B cell (primary cell): ENCODE results near the gene PLCB1. TPM values are rescaled to one million over a fixed set of nuclear protein-coding genes. Genes with fewer than 3 reads are reported as not detected.

Source experiments
- ATAC-seq: fragments of 200-7000 bp; cut with Tn5 transposase; one replicate; pipeline ENCODE4 v1.10.0; 2021; ENCODE audit warnings: low read depth, mild to moderate bottlenecking, moderate number of reproducible peaks, moderate library complexity
- CTCF ChIA-PET: fragments of 350-600 bp; sonication (Branson Sonifier 250); formaldehyde crosslinking; loops from one replicate; lab custom pipeline; 2021; ENCODE audit warnings: antibody characterized with exemption, inconsistent platforms; lab: Charles Lee
- POLR2A ChIA-PET: fragments of 350-600 bp; sonication (Branson Sonifier 250); formaldehyde crosslinking; loops from one replicate; lab custom pipeline; 2021; ENCODE audit warnings: antibody characterized with exemption; lab: Charles Lee
- DNase-seq: peaks from one replicate; pipeline ENCODE4 v3.0.0; 2013
- H2AFZ ChIP-seq: 2 replicates; pipeline ENCODE4 v1.6.1; 2012; ENCODE audit warnings: mild to moderate bottlenecking, low read depth, low read length; ENCODE audit not compliant: insufficient read depth, poor library complexity, severe bottlenecking
- H3K27ac ChIP-seq, 2 donors: 1 replicate in 1 of 2; 2 replicates in 1 of 2; pipeline ENCODE4 v1.5.1; 2012 to 2013; ENCODE audit warnings: low read length in 2 of 2, mild to moderate bottlenecking in 2 of 2, moderate library complexity in 1 of 2
- H3K27me3 ChIP-seq, 4 experiments: fragments of 200-600 bp in 1 of 4; sonication (generic) in 1 of 4; replicated peaks in 1 of 4; 1 replicate in 2 of 4; 2 replicates in 2 of 4; pipeline versions ENCODE4 v1.6.1 to v1.7.0; 2013 to 2016; ENCODE audit warnings: low read length in 3 of 4, mild to moderate bottlenecking in 2 of 4, mixed read lengths in 1 of 4, moderate library complexity in 1 of 4; ENCODE audit not compliant: insufficient read depth in 4 of 4, control insufficient read depth in 3 of 4; ENCODE audit errors: control extremely low read depth in 1 of 4
- H3K36me3 ChIP-seq, 2 experiments: replicated peaks in 1 of 2; 1 replicate in 1 of 2; 2 replicates in 1 of 2; pipeline versions ENCODE4 v1.6.1 to v1.7.1; 2013; ENCODE audit warnings: low read length in 1 of 2; ENCODE audit not compliant: insufficient read depth in 2 of 2, control insufficient read depth in 1 of 2; ENCODE audit errors: control extremely low read depth in 1 of 2, extremely low read depth in 1 of 2
- H3K4me1 ChIP-seq, 2 donors: fragments of 200-600 bp in 1 of 2; sonication (generic) in 1 of 2; 1 replicate in 1 of 2; 2 replicates in 1 of 2; pipeline versions ENCODE4 v1.5.1 to v1.6.1; 2013 to 2017; ENCODE audit warnings: low read length in 2 of 2; ENCODE audit not compliant: control insufficient read depth in 2 of 2, insufficient read depth in 2 of 2
- H3K4me2 ChIP-seq: replicated peaks from 2 replicates; pipeline ENCODE3; 2012; ENCODE audit warnings: mild to moderate bottlenecking, low read depth, low read length; ENCODE audit not compliant: poor library complexity, severe bottlenecking
- H3K4me3 ChIP-seq, 5 experiments: fragments of 200-600 bp in 1 of 5; sonication (generic) in 1 of 5; 1 replicate in 3 of 5; 2 replicates in 2 of 5; pipeline versions ENCODE4 v1.5.1 to v1.7.0; 2011 to 2016; ENCODE audit warnings: low read length in 4 of 5, mild to moderate bottlenecking in 4 of 5, low read depth in 2 of 5, control low read depth in 1 of 5, moderate library complexity in 1 of 5; ENCODE audit not compliant: insufficient read depth in 1 of 5; ENCODE audit errors: control extremely low read depth in 1 of 5, extremely low read depth in 1 of 5
- H3K79me2 ChIP-seq: fragments of 200-600 bp; sonication (generic); one replicate; pipeline ENCODE4 v1.6.0; 2016; ENCODE audit warnings: low read length; ENCODE audit not compliant: control insufficient read depth, insufficient read depth
- H3K9ac ChIP-seq: fragments of 200-600 bp; sonication (generic); 2 replicates; pipeline ENCODE4 v1.6.1; 2017; ENCODE audit warnings: mild to moderate bottlenecking, low read length, moderate library complexity
- H3K9me3 ChIP-seq, 3 donors: one replicate each; pipeline versions ENCODE4 v1.6.1 to v1.7.1; 2013; ENCODE audit warnings: low read length in 2 of 3; ENCODE audit not compliant: control insufficient read depth in 2 of 3, insufficient read depth in 1 of 3; ENCODE audit errors: control extremely low read depth in 1 of 3
- H4K20me1 ChIP-seq: 2 replicates; pipeline ENCODE4 v1.6.0; 2012; ENCODE audit warnings: mild to moderate bottlenecking, low read length; ENCODE audit not compliant: insufficient read depth, control insufficient read depth, poor library complexity, severe bottlenecking
- H3K27ac Mint-ChIP-seq: one replicate; pipeline ENCODE4 v1.8.0; 2021; ENCODE audit warnings: mixed read lengths
- H3K27me3 Mint-ChIP-seq: one replicate; pipeline ENCODE4 v1.8.0; 2021; ENCODE audit warnings: mixed read lengths
- H3K4me1 Mint-ChIP-seq: one replicate; pipeline ENCODE4 v1.8.0; 2021; ENCODE audit warnings: mixed read lengths
- H3K4me3 Mint-ChIP-seq: one replicate; pipeline ENCODE4 v1.8.0; 2021; ENCODE audit warnings: mixed read lengths
- H3K9me3 Mint-ChIP-seq: one replicate; pipeline ENCODE4 v1.8.0; 2022; ENCODE audit warnings: mixed read lengths; ENCODE audit not compliant: insufficient read depth
- EZH2 ChIP-seq: IDR thresholded peaks from 2 replicates; pipeline ENCODE4 v1.6.1; 2012; ENCODE audit warnings: borderline replicate concordance, low read depth, mild to moderate bottlenecking, moderate library complexity, low read length; ENCODE audit not compliant: insufficient read depth, poor library complexity, severe bottlenecking
- WGBS: methylation state at CpG from one replicate; pipeline ENCODE4 v1.1.5; 2013; ENCODE audit warnings: missing lambda C conversion rate; ENCODE audit not compliant: insufficient coverage; 5-methylcytosine and 5-hydroxymethylcytosine counted together
- intact Hi-C: fragments of 100-400 bp; cut with micrococcal nuclease; formaldehyde crosslinking; loops from one replicate; pipeline ENCODE4 v1.10.0; 2022
- polyA plus RNA-seq: library from polyadenylated mRNA; depleted of rRNA; stranded (reverse); fragments of >200 nt; gene quantifications from 2 replicates; pipeline ENCODE4 v1.2.3, GENCODE V29; 2012
- total RNA-seq, 2 donors: library from RNA; stranded (reverse); fragments of 120-200 nt in 1 of 2; gene quantifications; 1 replicate in 1 of 2; 2 replicates in 1 of 2; pipeline versions ENCODE4 v1.2.3 to v1.2.4, GENCODE V29; 2013 to 2022
- TF ChIP-seq, protein P1 (sequence below): fragments of 200-600 bp; IDR thresholded peaks from one replicate; pipeline ENCODE4 v1.8.0; 2022; ENCODE audit warnings: antibody characterized with exemption, mild to moderate bottlenecking

PLCB1 gene
- total and polyA plus RNA-seq, 2 donors (not counting 1 experiment from before 2014, with no cell fraction given) = 0.18 to 0.47 TPM

DNA sequence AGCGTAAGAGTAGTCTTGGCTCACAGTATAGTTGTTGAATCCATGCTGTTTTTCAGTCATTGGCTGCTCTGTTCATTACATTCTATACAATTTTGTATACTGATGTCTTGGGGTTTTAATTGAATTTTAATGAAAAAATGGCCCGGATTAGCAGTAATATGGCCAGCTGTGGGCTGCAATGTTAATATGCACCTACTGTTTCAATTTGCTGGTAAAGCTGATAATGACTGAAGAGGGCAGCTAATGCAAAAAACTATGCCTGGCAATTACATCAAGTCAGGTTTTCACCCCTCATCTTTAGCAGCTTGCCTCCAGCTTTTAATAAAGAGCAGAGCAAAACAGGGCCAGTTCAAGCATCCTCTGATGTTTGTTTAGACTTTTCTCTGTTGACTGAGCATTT lies 394.5 kb downstream of the PLCB1 start:
- H3K4me1 Mint-ChIP-seq = peaks cover 4% of the 10 kb centered on the region
- Histone ChIP-seq H3K4me2 (no peak overlapping the region), H4K20me1 (no peaks in the 10 kb centered on the region), H3K4me3 (no peak overlapping the region), H3K4me1 (no peaks in the 10 kb centered on the region), H3K27me3 (no peaks in the 10 kb centered on the region), H3K79me2 (no peaks in the 10 kb centered on the region), H3K36me3 (no peaks in the 10 kb centered on the region), H3K9me3 (no peaks in the 10 kb centered on the region), H2AFZ (no peak overlapping the region), H3K9ac (no peak overlapping the region), H3K27ac (no peak overlapping the region)
- TF ChIP-seq, protein P1, sequence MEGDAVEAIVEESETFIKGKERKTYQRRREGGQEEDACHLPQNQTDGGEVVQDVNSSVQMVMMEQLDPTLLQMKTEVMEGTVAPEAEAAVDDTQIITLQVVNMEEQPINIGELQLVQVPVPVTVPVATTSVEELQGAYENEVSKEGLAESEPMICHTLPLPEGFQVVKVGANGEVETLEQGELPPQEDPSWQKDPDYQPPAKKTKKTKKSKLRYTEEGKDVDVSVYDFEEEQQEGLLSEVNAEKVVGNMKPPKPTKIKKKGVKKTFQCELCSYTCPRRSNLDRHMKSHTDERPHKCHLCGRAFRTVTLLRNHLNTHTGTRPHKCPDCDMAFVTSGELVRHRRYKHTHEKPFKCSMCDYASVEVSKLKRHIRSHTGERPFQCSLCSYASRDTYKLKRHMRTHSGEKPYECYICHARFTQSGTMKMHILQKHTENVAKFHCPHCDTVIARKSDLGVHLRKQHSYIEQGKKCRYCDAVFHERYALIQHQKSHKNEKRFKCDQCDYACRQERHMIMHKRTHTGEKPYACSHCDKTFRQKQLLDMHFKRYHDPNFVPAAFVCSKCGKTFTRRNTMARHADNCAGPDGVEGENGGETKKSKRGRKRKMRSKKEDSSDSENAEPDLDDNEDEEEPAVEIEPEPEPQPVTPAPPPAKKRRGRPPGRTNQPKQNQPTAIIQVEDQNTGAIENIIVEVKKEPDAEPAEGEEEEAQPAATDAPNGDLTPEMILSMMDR = no peak
- no peak for TF ChIP-seq EZH2
- H3K27ac Mint-ChIP-seq = no peak overlapping the region
- WGBS = no CpG with 5 or more reads among the region's 2 CpGs
- DNase-seq (no peak), ATAC-seq (no peak)
- intact Hi-C loops = no loop called here
- POLR2A ChIA-PET = no interaction called here
- no peaks in the 10 kb centered on the region for H3K9me3 Mint-ChIP-seq
- H3K4me3 Mint-ChIP-seq = no peak overlapping the region
- CTCF ChIA-PET = no interaction called here
- no peaks in the 10 kb centered on the region for H3K27me3 Mint-ChIP-seq

DNA sequence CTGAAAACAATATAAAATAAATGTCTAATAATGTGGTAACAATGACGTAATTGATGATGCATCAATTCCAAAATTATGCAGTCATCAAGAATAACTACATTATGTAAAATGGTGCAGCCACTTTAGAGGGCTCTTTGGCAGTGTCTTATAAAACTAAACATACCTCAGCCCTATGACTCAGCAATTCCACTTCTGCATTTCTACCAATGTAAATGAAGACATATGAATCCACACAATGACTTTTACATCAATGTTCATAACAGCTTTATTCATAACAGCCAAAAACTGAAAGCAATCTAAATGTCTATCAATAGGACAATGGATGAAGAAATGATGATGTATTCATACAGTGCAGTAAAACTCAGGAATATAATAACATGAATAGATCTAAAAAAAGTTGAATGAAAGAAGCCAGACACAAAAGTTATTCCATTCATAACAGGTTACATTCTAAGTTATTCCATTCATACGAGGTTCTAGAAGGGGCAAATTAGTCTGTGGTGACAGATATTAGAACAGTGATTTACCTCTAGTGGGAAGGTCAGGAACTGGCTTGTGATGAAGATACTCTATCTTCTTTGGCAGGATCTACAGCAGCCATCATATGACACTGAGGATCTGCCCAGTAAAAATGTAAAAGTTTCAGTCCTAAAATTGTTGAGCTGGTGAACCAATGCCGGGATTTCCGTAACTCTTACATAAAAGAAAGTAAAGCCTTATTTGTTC lies 396.1 kb downstream of the PLCB1 start:
- no peak for TF ChIP-seq EZH2
- TF ChIP-seq, protein P1 = no peak
- DNase-seq = peak; percentile 4
- Mint-ChIP-seq H3K4me3 (no peak overlapping the region), H3K4me1 (peaks cover 4% of the 10 kb centered on the region), H3K9me3 (no peaks in the 10 kb centered on the region), H3K27ac (no peak overlapping the region), H3K27me3 (no peaks in the 10 kb centered on the region)
- WGBS = no CpG with 5 or more reads among the region's 4 CpGs
- intact Hi-C loops = no loop called here
- Histone ChIP-seq H3K36me3 (no peaks in the 10 kb centered on the region), H3K9me3 (no peaks in the 10 kb centered on the region), H3K79me2 (no peaks in the 10 kb centered on the region), H4K20me1 (no peaks in the 10 kb centered on the region), H3K27me3 (no peaks in the 10 kb centered on the region), H2AFZ (no peak overlapping the region), H3K9ac (no peak overlapping the region), H3K4me3 (no peak overlapping the region), H3K4me1 (no peaks in the 10 kb centered on the region), H3K4me2 (no peak overlapping the region), H3K27ac (no peak overlapping the region)
- ATAC-seq = no peak
- ChIA-PET CTCF (no interaction called here), POLR2A (no interaction called here)
